GM19467 (cell line): ENCODE measurements around the gene SPPL2A.
"Not testable (repeated sequence)": the region's sequence is repeated elsewhere in the genome, so short reads cannot be mapped to it uniquely, and the experiment has no call there.

Experiments used
- ATAC-seq: cut with Tn5 transposase; IDR thresholded peaks from one replicate; pipeline ENCODE4 v1.9.1; 2021; ENCODE audit warnings: mild to moderate bottlenecking, moderate library complexity; ENCODE audit not compliant: unreplicated experiment

Gene SPPL2A

GRCh38 chr15:50765195-50765967, at the start of gene SPPL2A:
Gene SPPL2A, minus strand, starts transcription at chr15:50765706. Its CDS starts 173 bp downstream, at chr15:50765533.
- peak; percentile 86 for ATAC-seq

- no peak for ATAC-seq
Observed at GRCh38 chr15:50814634-50815033, 49.1 kb upstream of the SPPL2A start.

GRCh38 chr15:50813865-50814264, 48.4 kb upstream of the SPPL2A start:
- no peak for ATAC-seq

- ATAC-seq, result no peak
Observed at GRCh38 chr15:50813089-50813488, 47.6 kb upstream of the SPPL2A start.

GRCh38 chr15:50812181-50812506, 46.6 kb upstream of the SPPL2A start:
- not testable (repeated sequence) for ATAC-seq

- ATAC-seq, result not testable (repeated sequence)
Observed at GRCh38 chr15:50811461-50812180, 46.1 kb upstream of the SPPL2A start.

- no peak for ATAC-seq
Observed at GRCh38 chr15:50810128-50810527, 44.6 kb upstream of the SPPL2A start.

- ATAC-seq, result no peak
Observed at GRCh38 chr15:50808728-50809127, 43.2 kb upstream of the SPPL2A start.

- ATAC-seq, result no peak
Observed at GRCh38 chr15:50803479-50804180, 38.1 kb upstream of the SPPL2A start.

GRCh38 chr15:50800715-50801114, 35.2 kb upstream of the SPPL2A start:
- no peak for ATAC-seq

GRCh38 chr15:50798684-50799083, 33.2 kb upstream of the SPPL2A start:
- ATAC-seq, result no peak

GRCh38 chr15:50797926-50798325, 32.4 kb upstream of the SPPL2A start:
- ATAC-seq, result no peak

- ATAC-seq, result no peak
Observed at GRCh38 chr15:50791486-50791885, 26.0 kb upstream of the SPPL2A start.

GRCh38 chr15:50790778-50791453, 25.4 kb upstream of the SPPL2A start:
- no peak for ATAC-seq

GRCh38 chr15:50786871-50787270, 21.4 kb upstream of the SPPL2A start:
- no peak for ATAC-seq

GRCh38 chr15:50786438-50786837, 20.9 kb upstream of the SPPL2A start:
- no peak for ATAC-seq

- no peak for ATAC-seq
Observed at GRCh38 chr15:50783895-50784294, 18.4 kb upstream of the SPPL2A start.

GRCh38 chr15:50783411-50783810, 17.9 kb upstream of the SPPL2A start:
- no peak for ATAC-seq

- no peak for ATAC-seq
Observed at GRCh38 chr15:50778086-50778485, 12.6 kb upstream of the SPPL2A start.

- ATAC-seq, result no peak
Observed at GRCh38 chr15:50777042-50777441, 11.5 kb upstream of the SPPL2A start.

- no peak for ATAC-seq
Observed at GRCh38 chr15:50774450-50774849, 8.9 kb upstream of the SPPL2A start.
